Stimulated activated naive CD4-positive, alpha-beta T cell (primary cell): Measurements from ENCODE around the gene SERPINA9.
"Not testable (repeated sequence)": the region's sequence is repeated elsewhere in the genome, so short reads cannot be mapped to it uniquely, and the experiment has no call there.

Source experiments
- DNase-seq, 6 experiments: peaks; one replicate each; lab custom pipeline; 2025; lab: John Stamatoyannopoulos, UW

SERPINA9 gene

DNA sequence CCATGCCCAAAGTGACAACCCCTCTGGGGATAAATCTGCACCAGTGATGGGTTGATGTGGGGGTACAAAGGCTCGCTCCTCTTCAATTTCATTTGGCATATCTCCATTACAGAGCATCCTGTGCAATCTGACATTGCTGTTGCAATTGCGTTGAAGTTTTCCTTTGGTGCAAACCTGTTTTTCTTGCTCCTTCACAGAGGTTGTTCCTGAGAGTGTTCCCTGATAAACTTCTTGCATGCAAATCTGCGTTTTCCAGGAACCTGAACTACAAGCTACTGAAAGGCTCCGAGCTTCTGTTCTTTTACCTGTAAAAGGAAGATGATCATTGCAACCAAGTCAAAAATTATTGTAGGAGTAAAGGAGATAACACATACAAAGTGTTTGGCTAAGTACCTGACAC, 49.5 kb downstream of the SERPINA9 start:
- no peak for DNase-seq

DNA sequence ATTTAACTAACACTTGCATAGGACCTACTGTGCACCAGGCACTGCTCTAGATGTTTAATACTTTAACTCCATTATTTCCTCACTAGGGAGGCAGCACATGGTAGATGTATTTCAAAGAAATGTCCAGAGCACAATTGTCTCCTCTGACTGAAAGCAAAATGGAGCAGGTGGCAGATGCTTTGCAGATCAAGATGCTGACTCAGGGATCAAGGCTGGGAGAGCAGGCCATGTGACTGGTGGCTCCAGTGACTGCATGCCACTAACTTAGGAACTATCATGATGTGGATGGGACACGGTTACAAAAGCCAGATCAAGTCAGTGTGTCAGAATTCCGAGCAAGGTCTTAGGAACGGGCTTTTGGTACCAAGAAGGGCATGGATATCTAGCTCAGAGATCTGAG, 51.6 kb downstream of the SERPINA9 start:
- DNase-seq = no peak

DNA sequence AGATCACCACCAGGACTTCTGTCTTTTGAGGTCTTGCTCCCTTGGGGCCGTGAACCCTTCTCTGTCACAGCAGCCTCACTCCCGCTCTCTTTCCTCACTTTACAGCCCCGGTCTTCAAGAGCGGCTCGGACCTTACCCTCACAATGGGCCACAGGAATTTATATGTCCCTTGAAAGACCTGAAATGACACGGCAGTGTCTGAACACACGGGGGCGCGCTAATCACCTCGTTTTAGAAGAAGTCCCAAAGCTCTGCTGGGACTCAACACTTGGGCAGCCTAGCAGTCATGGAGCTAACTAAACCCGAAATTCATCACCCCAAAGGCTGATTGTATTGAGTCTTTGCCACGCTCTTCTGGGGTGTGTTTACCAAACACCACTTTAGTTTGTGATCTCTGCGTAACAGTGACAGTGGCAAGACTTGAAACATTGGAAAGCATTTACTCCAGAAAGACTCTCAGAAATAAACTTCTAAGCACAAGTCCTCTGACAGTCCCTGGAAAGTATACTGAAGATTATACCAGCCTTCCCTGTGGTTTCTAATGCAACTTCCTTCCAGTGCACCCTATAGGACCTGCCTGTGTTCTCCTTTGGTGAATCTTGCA, 52.4 kb downstream of the SERPINA9 start:
- DNase-seq = no peak

DNA sequence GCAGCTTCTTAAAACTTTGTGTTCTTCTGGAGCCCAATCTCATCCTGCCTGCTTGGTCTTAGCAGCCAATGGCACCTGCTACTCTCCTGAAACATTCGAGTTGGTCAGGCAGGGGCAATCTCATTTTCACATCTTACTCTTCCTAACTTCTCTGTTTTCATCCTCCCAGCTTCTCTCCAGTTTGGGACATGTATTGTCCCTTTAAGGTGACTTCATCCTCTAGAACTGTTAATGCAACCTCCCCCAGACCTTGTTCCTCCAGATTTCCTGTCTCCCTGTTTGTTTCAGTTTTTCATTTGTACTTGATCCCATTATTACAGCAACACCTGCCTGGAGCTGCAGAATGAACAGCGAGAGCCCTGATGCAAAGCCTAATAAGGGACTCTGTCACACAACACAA, 54.7 kb downstream of the SERPINA9 start:
- no peak for DNase-seq

DNA sequence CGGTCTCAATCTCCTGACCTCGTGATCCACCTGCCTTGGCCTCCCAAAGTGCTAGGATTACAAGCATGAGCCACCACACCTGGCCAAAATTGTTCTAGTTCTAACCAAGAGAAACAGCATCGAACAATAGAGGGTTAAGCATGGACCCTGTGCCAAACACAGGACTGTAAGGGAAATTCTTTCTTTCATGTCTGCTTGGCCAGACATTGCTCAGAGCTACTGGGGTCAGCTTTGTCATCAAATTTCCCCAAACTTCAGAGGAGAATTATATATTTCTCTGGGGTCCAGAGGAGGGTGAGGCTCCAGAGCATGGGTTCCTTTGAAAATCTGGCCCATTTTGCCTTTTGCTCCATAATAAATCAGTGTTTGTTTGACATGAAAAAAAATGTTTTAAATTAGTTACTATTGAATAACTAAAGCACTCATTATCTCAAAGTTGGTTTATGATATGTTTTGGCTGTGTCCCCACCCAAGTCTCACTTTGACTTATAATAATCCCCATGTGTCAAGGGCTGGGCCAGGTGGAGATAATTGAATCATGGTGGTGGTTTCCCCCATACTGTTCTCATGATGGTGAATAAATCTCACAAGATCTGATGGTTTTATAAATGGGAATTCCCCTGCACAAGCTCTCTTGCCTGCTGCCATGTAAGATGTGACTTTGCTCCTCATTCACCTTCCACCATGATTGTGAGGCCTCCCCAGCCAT, 58.3 kb downstream of the SERPINA9 start:
- not testable (repeated sequence) for DNase-seq
